IPS-15b (cell line): ENCODE measurements around the gene NR3C1.

Experiments used
- H3K27me3 ChIP-seq: one replicate; pipeline ENCODE4 v1.6.1; 2013; ENCODE audit warnings: low read length; ENCODE audit not compliant: control insufficient read depth, insufficient read depth
- H3K36me3 ChIP-seq: one replicate; pipeline ENCODE4 v1.6.1; 2013; ENCODE audit warnings: low read length; ENCODE audit not compliant: control insufficient read depth, insufficient read depth
- H3K4me1 ChIP-seq: one replicate; pipeline ENCODE4 v1.6.1; 2013; ENCODE audit warnings: mild to moderate bottlenecking, low read length; ENCODE audit not compliant: control insufficient read depth, insufficient read depth
- H3K4me3 ChIP-seq: one replicate; pipeline ENCODE4 v1.5.1; 2013; ENCODE audit warnings: low read depth, low read length
- H3K9ac ChIP-seq: one replicate; pipeline ENCODE4 v1.6.1; 2013; ENCODE audit warnings: low read depth, mild to moderate bottlenecking, low read length
- H3K9me3 ChIP-seq: one replicate; pipeline ENCODE4 v1.6.1; 2013; ENCODE audit warnings: mild to moderate bottlenecking, low read length; ENCODE audit not compliant: control insufficient read depth, insufficient read depth

Gene NR3C1

GRCh38 chr5:143370440-143370839, 33.0 kb downstream of the NR3C1 start:
- H3K36me3 ChIP-seq, result no peaks in the 10 kb centered on the region
- H3K27me3 ChIP-seq, result no peaks in the 10 kb centered on the region
- no peaks in the 10 kb centered on the region for H3K9me3 ChIP-seq
- no peak overlapping the region for H3K9ac ChIP-seq
- H3K4me1 ChIP-seq, result no peaks in the 10 kb centered on the region
- H3K4me3 ChIP-seq, result no peak overlapping the region

GRCh38 chr5:143364061-143364460, 39.4 kb downstream of the NR3C1 start:
- Histone ChIP-seq H3K27me3 (no peaks in the 10 kb centered on the region), H3K36me3 (no peaks in the 10 kb centered on the region), H3K4me1 (peaks cover 3% of the 10 kb centered on the region), H3K4me3 (no peak overlapping the region), H3K9me3 (no peaks in the 10 kb centered on the region), H3K9ac (no peak overlapping the region)

- Histone ChIP-seq H3K9ac (no peak overlapping the region), H3K9me3 (no peaks in the 10 kb centered on the region), H3K27me3 (no peaks in the 10 kb centered on the region), H3K4me1 (peaks cover 3% of the 10 kb centered on the region), H3K36me3 (no peaks in the 10 kb centered on the region), H3K4me3 (no peak overlapping the region)
Measured at GRCh38 chr5:143362664-143363227, 40.7 kb downstream of the NR3C1 start.

- H3K4me3 ChIP-seq, result no peak overlapping the region
- H3K4me1 ChIP-seq, result peaks cover 3% of the 10 kb centered on the region
Measured at GRCh38 chr5:143361438-143361837, 42.0 kb downstream of the NR3C1 start.

GRCh38 chr5:143360755-143361154, 42.7 kb downstream of the NR3C1 start:
- Histone ChIP-seq H3K4me3 (no peak overlapping the region), H3K27me3 (no peaks in the 10 kb centered on the region), H3K4me1 (peaks cover 3% of the 10 kb centered on the region), H3K36me3 (no peaks in the 10 kb centered on the region), H3K9me3 (no peaks in the 10 kb centered on the region), H3K9ac (no peak overlapping the region)

More at GRCh38 chr5:143361438-143361837, 42.0 kb downstream of the NR3C1 start:
- Histone ChIP-seq H3K27me3 (no peaks in the 10 kb centered on the region), H3K9ac (no peak overlapping the region), H3K9me3 (no peaks in the 10 kb centered on the region), H3K36me3 (no peaks in the 10 kb centered on the region)

- Histone ChIP-seq H3K9me3 (no peaks in the 10 kb centered on the region), H3K4me3 (no peak overlapping the region), H3K4me1 (peaks cover 3% of the 10 kb centered on the region), H3K9ac (no peak overlapping the region), H3K27me3 (no peaks in the 10 kb centered on the region), H3K36me3 (no peaks in the 10 kb centered on the region)
Measured at GRCh38 chr5:143359869-143360268, 43.6 kb downstream of the NR3C1 start.

GRCh38 chr5:143356855-143357583, 46.5 kb downstream of the NR3C1 start:
- H3K4me1 ChIP-seq, result peaks cover 3% of the 10 kb centered on the region
- no peaks in the 10 kb centered on the region for H3K27me3 ChIP-seq
- H3K36me3 ChIP-seq, result no peaks in the 10 kb centered on the region
- H3K9ac ChIP-seq, result no peak overlapping the region
- H3K9me3 ChIP-seq, result no peaks in the 10 kb centered on the region
- no peak overlapping the region for H3K4me3 ChIP-seq

GRCh38 chr5:143355710-143356109, 47.8 kb downstream of the NR3C1 start:
- Histone ChIP-seq H3K9ac (no peak overlapping the region), H3K9me3 (no peaks in the 10 kb centered on the region), H3K36me3 (no peaks in the 10 kb centered on the region), H3K4me1 (peaks cover 2% of the 10 kb centered on the region), H3K27me3 (no peaks in the 10 kb centered on the region), H3K4me3 (no peak overlapping the region)

GRCh38 chr5:143354025-143354424, 49.5 kb downstream of the NR3C1 start:
- H3K4me3 ChIP-seq, result no peak overlapping the region
- no peaks in the 10 kb centered on the region for H3K4me1 ChIP-seq
- no peaks in the 10 kb centered on the region for H3K9me3 ChIP-seq
- H3K27me3 ChIP-seq, result no peaks in the 10 kb centered on the region
- no peaks in the 10 kb centered on the region for H3K36me3 ChIP-seq
- no peak overlapping the region for H3K9ac ChIP-seq

- H3K4me1 ChIP-seq, result no peaks in the 10 kb centered on the region
Measured at GRCh38 chr5:143352691-143353090, 50.8 kb downstream of the NR3C1 start.

GRCh38 chr5:143350751-143351602, 52.5 kb downstream of the NR3C1 start:
- Histone ChIP-seq H3K4me1 (no peaks in the 10 kb centered on the region), H3K9me3 (no peaks in the 10 kb centered on the region)

More at GRCh38 chr5:143352691-143353090, 50.8 kb downstream of the NR3C1 start:
- Histone ChIP-seq H3K9ac (no peak overlapping the region), H3K9me3 (no peaks in the 10 kb centered on the region), H3K4me3 (no peak overlapping the region), H3K27me3 (no peaks in the 10 kb centered on the region), H3K36me3 (no peaks in the 10 kb centered on the region)

More at GRCh38 chr5:143350751-143351602, 52.5 kb downstream of the NR3C1 start:
- Histone ChIP-seq H3K4me3 (no peak overlapping the region), H3K36me3 (no peaks in the 10 kb centered on the region), H3K27me3 (no peaks in the 10 kb centered on the region), H3K9ac (no peak overlapping the region)
